Activated CD4-positive, alpha-beta T cell treated with anti-CD3 and anti-CD28 coated beads for 48 hours (primary cell): ENCODE measurements around the gene SHISA6.

Source experiments
- DNase-seq: peaks from one replicate; pipeline ENCODE4 v3.0.0-alpha.2; 2020

SHISA6 gene

GRCh38 chr17:11461993-11462548 lies 221.1 kb downstream of the SHISA6 start:
- DNase-seq = no peak

DNA sequence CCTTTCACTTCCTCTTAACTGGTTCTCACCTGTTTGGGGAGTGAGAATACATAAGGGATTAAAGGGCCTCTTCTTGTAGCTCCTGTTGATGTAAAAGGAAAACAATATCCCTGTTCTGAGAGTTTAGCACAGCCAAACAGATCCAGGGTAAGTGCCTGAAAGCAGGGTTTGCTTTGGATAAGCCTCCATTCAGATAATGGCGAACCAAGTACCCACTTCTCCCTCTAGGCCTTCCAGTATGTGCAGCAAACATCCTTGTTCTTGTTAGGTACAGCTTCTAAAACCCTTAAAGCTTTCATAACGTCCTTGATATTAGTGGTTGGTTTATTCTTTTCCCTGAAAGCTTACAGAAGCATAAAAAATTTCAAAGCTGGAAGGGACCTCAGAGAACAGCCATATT lies 226.6 kb downstream of the SHISA6 start:
- no peak for DNase-seq

- DNase-seq = no peak
Measured at GRCh38 chr17:11485336-11486100, 244.5 kb downstream of the SHISA6 start.

GRCh38 chr17:11486101-11486867 lies 245.3 kb downstream of the SHISA6 start:
- DNase-seq = no peak

- no peak for DNase-seq
Measured at GRCh38 chr17:11486868-11487310, 245.9 kb downstream of the SHISA6 start.

GRCh38 chr17:11487469-11487868 lies 246.5 kb downstream of the SHISA6 start:
- no peak for DNase-seq

DNA sequence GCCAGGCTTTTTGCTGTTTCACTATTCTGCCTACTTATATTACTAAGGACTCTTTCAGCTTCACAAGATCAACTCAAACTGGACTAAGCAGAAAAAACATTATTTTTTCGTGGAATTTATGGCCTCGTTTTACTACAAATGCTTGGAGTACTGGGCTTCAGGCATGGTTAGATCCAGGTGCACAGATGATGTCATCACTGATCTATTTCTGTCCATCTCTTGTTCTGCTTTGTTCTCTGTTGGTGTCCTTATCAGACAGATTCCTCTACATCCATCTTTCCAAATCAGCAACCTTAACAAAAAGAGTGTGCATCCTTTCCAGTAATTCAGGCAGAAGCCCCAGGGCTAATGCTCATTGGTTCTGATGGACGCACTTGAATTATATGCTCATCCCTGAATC lies 247.4 kb downstream of the SHISA6 start:
- no peak for DNase-seq

DNA sequence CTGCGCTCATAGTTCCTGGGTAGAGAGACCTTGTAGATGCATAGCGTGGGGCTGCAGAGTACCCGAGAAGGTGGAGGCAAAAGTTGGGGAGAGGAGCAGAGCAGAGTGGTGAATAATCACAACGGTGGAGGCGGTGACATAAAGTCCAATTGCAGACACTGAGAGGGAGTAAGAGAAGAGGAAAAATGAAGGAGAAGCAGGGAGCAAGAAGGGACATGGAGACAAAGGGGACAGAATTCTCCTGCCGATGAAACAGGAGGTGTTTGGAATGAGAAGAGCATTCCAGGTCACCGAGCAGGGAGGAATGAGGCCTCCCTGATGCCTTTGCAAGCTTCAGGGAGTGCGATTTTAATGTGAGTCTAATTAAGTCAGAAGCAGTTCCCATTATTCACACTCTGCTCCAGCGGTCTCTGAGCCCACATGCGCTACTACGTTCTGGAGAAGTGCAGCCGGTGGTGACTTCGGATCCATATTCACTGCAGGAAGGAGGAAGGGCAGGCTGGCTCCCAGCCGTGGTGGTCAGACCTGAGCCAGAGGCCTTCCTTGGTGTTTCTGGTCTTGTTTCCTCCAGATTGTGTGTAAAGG lies 249.2 kb downstream of the SHISA6 start:
- DNase-seq = no peak

GRCh38 chr17:11492511-11492910 lies 251.5 kb downstream of the SHISA6 start:
- no peak for DNase-seq

DNA sequence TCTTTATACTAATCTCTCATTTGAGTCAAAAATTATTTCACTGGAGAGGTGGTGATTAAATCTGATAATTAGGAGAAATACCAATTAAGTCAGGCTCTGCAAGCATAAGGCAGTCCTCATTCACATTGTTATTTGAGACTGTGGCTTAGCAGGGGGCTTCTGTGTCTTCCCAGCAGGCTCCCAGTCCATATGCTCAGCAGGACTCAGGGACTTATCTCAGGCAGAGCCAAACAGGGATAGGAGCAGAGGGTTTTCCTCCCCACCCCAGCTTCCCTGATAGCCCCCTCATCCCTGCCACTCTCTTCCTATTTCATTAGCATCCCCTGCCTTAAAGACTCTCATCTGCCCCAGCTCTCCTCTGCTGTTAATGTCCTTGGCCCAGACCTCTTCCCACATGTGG lies 252.9 kb downstream of the SHISA6 start:
- no peak for DNase-seq

DNA sequence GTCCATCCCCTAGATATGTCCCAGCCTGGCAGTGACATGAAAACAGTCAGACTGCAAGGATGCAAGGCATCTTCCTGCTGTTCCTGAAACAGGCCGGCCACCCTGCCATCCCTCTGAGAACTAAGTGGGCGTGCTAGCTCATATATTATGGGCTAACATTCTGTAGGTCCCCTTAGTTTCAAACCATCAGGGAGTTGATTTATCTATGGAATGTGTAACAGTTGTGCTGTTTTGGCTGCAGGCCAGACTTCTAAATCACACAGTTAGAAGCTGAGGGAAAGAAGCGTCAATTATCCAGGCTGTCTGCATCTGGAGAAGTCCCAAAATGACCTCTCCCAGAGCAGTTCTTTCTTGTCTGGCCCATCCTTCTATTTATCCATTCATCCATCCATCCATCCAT lies 254.6 kb downstream of the SHISA6 start:
- no peak for DNase-seq

DNA sequence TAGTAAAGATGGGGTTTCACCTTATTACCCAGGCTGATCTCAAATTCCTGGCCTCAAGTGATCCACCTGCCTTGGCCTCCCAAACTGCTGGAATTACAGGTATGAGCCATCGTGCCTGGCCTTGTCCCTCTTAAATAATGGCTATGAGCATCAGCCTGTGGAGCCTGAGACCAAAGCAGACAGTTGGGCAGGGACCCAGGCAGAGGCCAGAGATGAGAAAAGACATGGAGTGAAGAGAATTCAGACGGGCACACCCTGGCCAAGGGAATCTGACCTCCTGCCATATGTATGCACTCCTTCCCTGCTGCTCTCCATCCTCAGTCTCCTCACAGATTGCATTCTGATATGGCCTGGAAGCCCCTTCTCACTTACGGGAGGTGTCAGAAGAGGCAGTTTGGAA lies 258.9 kb downstream of the SHISA6 start:
- DNase-seq = no peak

- no peak for DNase-seq
Measured at GRCh38 chr17:11503308-11504035, 262.5 kb downstream of the SHISA6 start.

GRCh38 chr17:11506635-11507034 lies 265.6 kb downstream of the SHISA6 start:
- DNase-seq = no peak

- DNase-seq = no peak
Measured at GRCh38 chr17:11511696-11512095, 270.7 kb downstream of the SHISA6 start.

DNA sequence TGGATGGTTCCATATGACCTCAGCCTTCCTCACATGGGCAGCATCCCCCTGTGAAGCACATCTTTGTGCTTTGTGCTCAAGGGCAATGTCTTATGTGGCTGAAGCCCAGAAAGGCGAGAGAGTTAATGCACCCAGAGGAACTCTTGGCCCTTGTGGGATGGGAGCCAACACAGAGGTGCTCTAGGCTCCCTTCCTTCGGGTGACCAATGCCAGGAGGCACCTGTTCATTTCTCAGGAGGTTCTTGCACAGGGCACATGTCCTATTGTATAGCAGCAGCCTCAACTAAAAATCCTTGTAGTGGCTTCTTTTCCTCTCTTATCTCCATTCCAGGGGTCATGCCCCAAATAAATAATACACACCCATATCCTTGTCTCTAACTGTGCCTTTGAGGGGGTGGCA lies 273.6 kb downstream of the SHISA6 start:
- DNase-seq = no peak

DNA sequence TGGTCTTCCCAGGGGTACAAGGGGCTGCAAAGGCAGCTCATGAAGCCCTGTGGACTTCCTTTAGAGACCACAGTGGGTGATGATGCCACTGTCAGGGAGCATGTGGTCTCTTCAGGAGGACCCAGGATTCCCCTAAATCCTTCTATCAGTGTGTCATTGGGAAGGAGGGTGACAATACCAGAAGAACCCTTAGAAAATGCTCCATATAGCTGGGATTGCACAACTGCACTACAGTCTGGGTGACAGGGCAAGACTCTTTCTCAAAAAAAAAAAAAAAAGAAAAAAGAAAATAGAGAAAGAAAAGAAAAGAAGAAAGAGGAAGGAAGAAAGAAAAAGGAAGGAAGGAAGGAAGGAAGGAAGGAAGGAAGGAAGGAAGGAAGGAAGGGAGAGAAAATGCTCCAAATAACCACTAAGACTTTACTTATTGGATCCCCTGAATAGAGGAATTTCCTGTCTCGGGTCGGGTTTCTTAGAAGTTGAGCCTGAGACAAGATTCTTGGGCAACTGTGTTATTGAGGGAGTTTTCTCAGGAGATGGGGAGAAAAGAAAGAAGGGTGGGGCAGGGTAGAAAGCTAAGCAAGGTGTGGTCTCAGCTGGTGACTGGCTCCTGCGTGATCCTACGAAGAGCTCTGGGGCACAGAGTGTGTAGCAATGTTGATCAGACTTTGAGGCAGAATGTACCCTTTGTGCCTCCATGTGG lies 274.1 kb downstream of the SHISA6 start:
- no peak for DNase-seq

DNA sequence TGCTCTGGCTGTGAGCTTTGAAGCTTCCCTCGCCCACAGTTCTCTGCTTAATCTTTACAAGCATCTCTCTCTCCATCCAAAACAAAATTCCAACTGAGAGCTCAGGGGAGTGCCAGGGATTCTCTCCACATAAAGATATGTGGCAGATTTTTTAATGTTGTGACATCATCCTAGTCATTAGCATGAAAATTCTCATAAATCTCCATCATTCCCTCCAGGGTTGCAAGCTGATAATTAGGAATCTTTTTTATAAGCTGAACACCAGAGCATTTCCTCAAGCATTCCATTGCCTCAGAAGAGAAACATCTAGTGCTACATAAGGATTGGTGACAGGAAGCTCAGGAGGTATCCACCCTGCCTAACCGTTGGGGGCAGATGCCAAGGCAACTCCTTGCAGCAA lies 274.9 kb downstream of the SHISA6 start:
- DNase-seq = no peak

GRCh38 chr17:11535231-11535630 lies 294.2 kb downstream of the SHISA6 start:
- DNase-seq = no peak

DNA sequence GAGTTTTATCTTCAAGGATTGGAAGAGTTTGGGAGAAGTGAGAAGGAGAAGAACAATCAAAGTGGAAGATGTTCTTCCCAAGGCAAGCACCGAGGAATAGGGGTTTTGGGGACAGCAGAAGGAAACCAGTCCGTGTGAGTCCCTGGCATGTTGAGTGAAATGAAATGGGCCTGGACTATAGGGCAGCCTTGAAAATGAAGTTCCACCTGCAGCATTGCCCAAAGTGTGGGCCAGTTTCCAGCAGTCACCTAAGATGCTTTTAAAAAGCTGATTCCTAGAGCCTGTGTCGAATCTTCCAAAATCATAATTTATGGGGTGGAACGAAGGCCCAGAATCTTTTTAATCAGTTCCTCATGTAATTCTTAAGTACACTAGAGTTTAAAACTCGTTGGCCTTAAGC lies 297.4 kb downstream of the SHISA6 start:
- DNase-seq = no peak

GRCh38 chr17:11539637-11540036 lies 298.6 kb downstream of the SHISA6 start:
- DNase-seq = no peak

GRCh38 chr17:11545002-11545401 lies 304.0 kb downstream of the SHISA6 start:
- no peak for DNase-seq
